Fibroblast of the aortic adventitia (primary cell): Measurements from ENCODE around the gene TPCN1. TPM values are rescaled to one million over a fixed set of nuclear protein-coding genes. Genes with fewer than 3 reads are reported as not detected.

ENCODE experiments used
- DNase-seq: peaks from one replicate; pipeline ENCODE4 v3.0.0-alpha.2; 2010; ENCODE audit warnings: low read depth
- H3K4me3 ChIP-seq: 2 replicates; pipeline ENCODE4 v1.5.1; 2011; ENCODE audit warnings: low read depth, mild to moderate bottlenecking, control low read depth, low read length, moderate library complexity
- CTCF ChIP-seq: IDR thresholded peaks from 2 replicates; pipeline ENCODE4 v1.5.1; 2011; ENCODE audit warnings: mild to moderate bottlenecking, low read length, control low read depth, inconsistent platforms; ENCODE audit not compliant: insufficient read depth
- total RNA-seq: library from RNA; depleted of rRNA; stranded (reverse); fragments of >200 nt; gene quantifications from 2 replicates; pipeline ENCODE4 v1.2.3, GENCODE V29; 2012; ENCODE audit warnings: low replicate concordance

The TPCN1 gene
- total RNA-seq, 1 donor: 20.4 TPM

GRCh38 chr12:113274848-113275247 is 53.6 kb downstream of the TPCN1 start:
- no peak for DNase-seq
- TF ChIP-seq CTCF: no peak
- H3K4me3 ChIP-seq: no peak overlapping the region

DNA sequence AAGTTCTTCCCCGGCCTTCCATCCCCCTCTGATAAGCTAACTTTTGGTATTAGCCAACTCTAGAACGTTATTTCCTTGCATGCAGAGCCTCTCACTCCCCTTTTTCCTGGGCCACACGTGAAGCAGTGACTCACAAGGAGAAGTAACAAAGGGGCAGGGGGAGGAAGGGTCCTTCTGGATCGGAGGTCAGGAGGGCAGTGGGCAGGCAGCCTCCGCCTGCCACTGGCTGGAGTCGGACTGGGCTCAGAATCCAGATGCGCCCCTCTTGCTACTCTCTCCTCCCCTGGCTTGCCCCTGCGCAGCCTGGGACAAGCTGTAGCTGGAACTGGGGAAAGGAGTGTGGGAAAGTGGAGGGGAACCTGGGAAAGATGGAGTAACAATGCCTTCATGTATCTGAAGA is 55.0 kb downstream of the TPCN1 start:
- no peak for DNase-seq
- H3K4me3 ChIP-seq: no peak overlapping the region
- no peak for TF ChIP-seq CTCF

DNA sequence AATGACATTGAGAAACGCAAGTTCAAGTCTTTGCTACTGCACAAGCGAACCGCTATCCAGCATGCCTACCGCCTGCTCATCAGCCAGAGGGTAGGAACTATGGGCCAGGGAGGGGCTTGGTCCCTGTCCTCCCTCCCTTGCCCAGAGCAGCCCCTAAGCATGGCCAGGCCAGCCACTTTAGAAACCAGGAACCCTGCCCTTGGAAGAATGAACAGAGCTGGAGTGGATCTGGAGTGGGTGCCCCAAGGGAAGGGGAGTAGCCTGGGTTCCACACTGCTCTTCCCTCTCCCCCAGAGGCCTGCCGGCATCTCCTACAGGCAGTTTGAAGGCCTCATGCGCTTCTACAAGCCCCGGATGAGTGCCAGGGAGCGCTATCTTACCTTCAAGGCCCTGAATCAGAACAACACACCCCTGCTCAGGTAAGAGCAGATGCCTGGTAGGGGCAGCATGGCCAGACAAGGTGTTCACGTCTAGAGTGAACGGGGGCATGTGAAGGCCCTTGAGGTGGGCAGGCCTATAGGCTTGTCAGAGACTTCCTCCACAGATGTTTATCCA is 55.8 kb downstream of the TPCN1 start:
- no peak overlapping the region for H3K4me3 ChIP-seq
- TF ChIP-seq CTCF: no peak
- DNase-seq: no peak

DNA sequence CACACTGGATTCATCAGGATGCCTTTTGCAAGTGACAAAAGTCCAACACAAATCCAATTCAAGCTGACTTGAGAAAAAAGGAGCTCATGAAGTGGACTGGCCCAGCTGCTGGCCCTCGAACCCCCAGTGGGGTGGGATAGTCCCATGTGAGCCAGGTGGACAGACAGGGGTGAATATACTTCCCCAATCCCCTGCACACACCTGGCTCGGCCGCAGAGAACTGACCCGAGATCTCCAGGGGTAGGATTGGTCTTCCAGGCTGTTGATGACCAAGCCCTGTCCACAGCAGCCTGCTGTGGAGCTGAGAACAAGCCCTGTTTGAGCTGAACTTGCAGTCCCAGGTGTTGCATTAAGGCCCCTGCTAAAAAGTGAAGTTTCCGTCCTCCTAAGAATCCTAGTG is 56.2 kb downstream of the TPCN1 start:
- no peak for TF ChIP-seq CTCF
- H3K4me3 ChIP-seq: no peak overlapping the region
- DNase-seq: no peak

DNA sequence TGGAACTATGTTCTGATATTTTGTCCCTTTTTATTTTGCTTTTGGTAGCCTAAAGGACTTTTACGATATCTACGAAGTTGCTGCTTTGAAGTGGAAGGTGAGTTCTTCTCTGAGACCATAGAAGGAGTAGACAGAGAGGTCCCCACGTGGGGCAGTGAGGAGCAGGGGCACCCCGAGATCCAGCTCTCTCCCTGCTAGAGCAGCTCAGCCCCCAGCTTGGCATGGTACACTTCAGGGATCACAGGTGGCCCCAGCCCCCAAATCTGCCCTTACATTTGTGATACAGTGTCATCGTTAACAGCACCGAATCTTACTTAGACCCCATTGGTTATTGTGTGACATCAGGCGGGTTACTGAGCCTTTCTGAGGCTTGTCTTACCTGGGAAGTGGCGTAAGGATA is 56.9 kb downstream of the TPCN1 start:
- TF ChIP-seq CTCF: no peak
- no peak for DNase-seq
- H3K4me3 ChIP-seq: no peak overlapping the region

DNA sequence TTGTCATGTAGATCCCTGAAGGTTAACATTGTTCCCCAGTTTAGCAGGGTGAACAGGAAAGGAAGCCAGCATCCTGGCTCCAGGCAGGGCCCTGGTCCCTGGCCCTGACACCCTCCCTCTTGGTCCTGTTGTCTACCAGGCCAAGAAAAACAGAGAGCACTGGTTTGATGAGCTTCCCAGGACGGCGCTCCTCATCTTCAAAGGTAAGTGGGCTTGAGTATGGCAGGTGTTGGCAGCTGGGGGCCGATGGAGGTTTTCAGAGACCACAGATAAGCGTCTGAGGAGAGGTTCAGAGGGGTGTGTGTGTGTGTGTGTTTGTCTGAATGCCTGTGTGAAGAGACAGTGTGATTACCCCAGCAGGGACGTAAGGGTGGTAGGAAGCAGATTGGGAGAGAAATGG is 57.4 kb downstream of the TPCN1 start:
- TF ChIP-seq CTCF: no peak
- DNase-seq: no peak
- H3K4me3 ChIP-seq: no peak overlapping the region

GRCh38 chr12:113284751-113285150 is 63.5 kb downstream of the TPCN1 start:
- no peak for TF ChIP-seq CTCF
- no peak for DNase-seq
- no peak overlapping the region for H3K4me3 ChIP-seq
